GM21529 (cell line): ENCODE measurements around the gene SFT2D3.

Experiments used
- ATAC-seq: cut with Tn5 transposase; IDR thresholded peaks from one replicate; pipeline ENCODE4 v1.9.1; 2021; ENCODE audit not compliant: unreplicated experiment

SFT2D3 gene, protein sequence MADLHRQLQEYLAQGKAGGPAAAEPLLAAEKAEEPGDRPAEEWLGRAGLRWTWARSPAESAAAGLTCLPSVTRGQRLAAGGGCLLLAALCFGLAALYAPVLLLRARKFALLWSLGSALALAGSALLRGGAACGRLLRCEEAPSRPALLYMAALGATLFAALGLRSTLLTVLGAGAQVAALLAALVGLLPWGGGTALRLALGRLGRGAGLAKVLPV

DNA sequence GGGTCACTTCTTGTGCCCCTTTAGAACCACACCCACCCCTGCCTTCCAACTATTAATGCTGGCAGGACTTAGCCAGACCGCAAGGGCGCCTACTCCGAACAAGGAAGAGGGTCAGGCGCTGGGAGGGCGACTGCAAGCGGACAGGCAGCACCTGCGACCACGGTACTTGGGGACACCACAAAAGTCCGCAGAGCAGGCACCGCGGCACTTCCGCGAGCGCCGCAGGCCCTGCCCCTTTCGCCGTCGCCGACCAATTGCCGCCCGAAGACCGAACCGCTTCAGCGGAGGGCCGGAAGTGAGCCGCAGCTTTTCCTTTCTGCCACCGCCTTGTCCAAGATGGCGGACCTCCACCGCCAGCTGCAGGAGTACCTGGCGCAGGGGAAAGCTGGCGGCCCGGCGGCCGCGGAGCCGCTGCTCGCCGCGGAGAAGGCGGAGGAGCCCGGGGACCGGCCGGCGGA lies at the start of gene SFT2D3:
Gene SFT2D3 (plus strand): TSS at position 305 of the 458 bp plus-strand sequence. CDS start 32 bp downstream, at position 337.
- peak; percentile 65 for ATAC-seq

DNA sequence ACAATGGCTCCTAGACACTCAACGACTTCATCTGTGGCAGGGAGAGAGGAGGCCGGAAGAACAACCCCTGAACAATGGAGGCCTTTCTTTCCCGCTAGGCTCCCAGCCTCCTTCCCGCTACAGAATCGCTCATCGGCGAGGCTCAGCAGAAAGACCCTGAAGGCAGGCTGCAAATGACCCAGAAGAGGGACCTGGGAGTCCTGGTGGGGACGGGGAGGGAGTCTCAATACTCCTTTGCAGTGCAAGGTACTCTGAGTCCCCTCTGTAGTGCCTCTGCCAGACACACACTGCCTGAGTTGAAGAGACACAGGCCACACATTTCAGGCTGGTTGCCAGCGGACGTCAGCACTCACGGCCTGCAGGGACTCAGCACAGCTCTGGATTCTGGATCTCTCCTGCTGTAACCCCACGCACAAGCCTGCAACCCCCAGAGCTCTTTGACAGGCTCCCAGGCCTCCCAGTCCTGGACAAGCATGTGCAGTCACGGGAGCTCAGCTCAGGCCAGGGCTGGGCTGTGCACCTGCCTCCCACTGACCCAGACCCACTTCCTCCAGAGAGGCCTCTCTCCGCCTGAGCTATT lies 49.2 kb upstream of the SFT2D3 start:
- no peak for ATAC-seq

DNA sequence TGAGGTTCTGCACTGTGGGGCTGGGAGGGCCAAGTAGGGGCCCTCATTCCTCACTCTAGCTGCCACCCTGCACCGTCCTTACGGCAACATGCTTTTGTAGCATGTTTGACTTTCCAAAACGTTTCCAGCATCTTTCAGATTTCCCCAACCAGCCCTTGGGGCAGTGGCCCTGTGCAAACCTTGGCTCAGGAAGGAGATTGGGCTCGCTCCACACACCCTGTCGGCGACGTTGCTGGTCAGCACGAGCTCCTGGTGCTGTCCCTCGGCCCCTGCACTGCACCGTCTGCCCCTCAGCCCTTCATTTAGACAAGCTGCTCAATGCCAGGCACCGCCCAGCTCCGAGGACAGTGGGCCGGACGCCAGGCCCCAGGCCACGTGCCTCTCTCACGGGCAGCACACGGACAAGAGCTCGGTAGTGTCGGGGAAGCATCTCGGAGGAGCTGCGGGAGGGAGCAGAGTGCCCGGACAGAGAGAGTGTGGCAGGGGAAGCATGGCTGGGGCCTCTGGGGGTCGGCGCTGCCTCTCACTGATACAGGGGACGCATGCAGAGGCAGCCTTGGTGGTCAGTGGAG lies 48.4 kb upstream of the SFT2D3 start:
- ATAC-seq = no peak

DNA sequence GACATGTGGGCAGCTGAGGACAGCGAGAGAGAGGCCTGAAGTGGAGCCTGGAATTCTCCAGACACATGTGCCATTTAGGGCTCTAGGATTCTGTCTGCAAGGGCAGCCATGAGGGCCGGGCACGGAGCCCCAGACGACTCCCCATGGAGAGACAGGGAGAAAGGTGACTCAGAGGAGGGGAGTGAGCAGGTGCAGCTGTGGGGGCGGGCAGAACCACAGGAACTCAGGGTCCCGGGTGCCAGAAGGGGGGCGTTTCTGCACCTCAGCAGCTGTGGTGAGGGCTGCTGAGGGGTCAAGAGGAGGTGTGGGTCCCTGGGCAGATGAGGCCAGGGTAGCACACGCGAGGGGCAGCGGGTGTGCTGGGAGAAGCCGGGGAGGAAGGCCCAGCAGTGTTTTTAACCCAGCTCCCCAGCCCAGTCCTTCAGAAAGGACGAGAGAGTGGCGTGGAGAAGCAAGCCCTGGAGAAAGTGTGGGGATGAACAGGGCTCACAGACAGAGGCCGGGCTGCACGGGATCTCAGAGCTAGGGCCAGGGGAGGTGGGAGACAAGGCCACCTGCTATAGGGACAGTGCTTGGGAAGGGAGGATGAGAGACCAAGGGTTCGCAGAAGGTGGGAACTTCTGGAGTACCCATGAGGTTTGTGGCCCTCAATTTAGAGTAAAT lies 47.7 kb upstream of the SFT2D3 start:
- no peak for ATAC-seq

DNA sequence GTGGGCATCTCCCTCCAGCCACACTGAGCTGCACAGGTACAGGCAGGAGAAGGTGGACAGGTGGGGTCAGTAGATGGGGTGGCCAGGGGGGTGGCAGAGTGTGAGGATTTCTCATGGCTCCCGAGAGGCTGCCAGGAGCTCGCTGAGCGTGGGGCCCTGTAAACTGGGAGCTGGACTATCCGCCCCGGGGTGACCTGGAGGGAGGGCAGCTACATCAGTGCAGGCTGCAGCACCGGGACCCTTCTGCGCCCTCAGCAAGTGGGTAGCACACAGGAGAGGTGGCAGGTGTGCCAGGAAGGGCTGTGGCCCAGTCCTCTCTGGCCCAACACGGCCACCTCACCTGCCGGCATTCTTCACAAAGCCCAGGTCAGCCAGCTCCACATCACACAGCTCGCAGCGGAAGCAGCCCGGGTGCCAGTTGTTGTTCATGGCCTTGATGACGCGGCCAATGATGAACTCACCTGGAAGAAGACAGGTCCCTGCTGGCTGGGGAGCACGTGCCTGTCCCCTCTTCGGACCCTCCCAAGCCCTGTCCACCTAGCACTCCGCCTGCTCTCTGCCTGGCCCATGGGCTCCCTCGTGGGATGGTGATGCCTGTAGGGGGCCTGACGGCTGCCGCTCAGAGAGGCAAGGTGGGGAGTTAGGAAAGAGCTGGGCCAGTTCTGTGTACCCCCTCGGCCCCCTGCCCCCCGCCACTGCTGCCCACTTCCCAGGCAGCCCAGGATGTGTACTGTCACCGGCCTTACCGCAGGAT lies 47.0 kb upstream of the SFT2D3 start:
- no peak for ATAC-seq

DNA sequence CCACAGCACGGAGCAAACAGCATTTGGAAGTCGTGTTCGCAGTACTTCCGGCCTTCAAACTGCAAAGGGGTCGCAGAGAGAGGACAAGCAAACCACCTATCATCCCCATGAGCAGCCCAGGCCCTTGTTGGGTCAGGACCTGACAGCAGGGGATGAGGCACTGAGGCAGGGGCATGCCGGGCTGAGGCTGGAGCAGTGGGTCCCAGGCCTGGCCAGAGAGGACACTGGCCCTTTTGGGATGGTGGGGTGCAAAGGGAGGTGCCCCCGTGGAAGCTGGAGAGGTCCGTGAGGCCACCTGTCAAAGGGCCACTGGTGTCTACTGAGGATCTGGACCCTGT lies 46.5 kb upstream of the SFT2D3 start:
- no peak for ATAC-seq

DNA sequence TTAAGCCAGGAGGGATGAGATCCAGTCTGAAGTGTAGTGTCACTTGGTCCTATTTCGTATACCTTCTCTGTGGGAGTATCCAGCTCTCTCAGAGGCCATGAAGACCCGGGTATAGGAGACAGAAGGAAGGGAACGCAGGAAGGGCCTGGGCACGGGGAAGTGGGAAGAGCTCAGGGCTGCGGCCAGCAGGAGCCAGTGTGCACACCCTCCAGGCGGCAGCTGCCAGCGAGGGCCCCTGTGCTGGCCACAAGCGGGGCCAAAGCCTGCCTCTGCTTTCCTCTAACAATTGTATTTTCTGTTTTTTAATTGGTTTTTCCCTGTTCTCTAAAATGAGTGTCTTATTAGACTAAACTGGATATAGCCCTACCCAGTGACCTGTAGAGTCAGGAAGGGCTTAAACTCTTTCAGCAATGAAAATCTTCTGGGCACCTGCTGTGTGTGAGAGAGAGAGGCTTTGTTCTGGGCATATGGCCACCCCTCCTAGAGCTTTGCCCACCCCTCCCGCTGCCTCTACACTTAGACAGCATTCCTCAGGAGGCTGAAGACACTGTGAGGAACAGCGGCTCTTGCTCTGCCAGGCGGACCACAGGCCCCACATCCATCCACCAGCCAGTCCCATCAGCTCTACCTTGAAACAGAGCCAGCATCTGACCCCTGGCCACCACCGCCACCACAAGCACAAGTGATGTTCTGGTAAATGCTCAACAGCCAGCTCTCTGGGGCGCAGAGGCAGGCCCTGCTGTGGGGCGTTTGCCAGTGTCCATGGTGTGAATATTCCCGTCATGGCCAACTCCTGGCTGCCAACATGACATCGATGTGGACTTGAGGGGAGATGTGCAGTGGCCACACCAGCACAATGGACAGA lies 45.9 kb upstream of the SFT2D3 start:
- ATAC-seq = no peak

DNA sequence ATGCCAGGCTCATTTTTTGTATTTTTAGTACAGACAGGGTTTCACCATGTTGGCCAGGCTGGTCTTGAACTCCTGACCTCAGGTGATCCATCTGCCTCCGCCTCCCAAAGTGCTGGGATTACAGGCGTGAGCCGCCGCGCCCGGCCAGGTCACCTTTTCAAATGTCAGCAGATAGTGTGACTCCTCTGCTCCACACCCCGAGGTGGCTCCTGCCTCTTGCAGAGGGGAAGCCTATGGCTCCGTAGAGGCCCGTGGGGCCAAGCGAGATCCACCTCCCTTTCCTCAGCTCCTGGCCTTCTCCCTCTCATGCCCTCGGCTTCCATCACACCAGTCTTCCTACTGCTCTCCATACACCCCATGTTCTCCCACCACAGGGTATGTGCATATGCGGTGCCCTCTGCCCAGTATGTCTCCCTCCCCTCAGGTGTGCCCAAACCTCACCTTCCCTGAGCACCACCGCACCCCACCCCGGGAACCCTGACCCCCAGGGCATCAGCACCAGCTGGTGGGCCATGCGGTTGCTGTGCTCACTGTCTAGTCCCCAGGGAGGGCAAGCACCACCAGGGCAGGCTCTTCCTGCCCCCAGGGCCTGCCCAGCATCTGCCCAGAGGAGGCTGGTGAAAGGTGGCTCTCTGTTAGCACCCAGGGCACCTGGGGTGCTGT lies 44.6 kb upstream of the SFT2D3 start:
- ATAC-seq = no peak

DNA sequence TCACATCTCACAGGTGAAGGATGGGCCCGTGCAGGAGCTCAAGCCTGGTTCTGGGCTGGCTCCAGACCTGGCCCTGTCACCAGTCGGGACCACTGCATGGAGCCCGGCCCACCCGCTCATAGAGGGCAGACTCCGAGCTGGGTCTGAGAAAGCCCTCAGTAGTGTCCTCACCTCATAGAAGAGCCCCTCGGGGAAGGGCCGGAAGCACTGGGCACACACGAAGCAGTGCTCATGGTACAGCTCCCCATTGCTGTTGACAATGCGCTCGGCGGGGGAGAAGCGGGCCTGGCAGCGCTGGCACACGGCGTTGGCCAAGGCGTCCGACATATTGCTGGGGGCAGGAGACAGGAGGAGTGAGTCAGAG lies 44.1 kb upstream of the SFT2D3 start:
- no peak for ATAC-seq

DNA sequence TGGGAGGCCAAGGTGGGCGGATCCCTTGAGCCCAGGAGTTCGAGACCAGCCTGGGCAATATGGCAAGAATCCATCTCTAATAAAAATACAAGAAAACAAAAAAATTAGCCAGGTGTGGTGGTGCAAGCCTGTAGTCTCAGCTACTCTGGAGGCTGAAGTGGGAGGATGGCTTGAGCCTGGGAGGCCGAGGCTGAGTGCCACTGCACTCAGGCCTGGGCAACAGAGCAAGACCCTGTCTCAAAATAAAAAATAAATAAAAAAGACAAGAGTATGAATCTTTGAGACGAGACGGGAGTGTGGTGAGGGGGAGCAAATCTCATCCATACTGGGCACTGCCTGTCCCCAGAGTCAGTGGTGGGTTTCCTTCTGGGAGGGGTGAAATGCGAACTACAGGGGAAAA lies 43.2 kb upstream of the SFT2D3 start:
- no peak for ATAC-seq

DNA sequence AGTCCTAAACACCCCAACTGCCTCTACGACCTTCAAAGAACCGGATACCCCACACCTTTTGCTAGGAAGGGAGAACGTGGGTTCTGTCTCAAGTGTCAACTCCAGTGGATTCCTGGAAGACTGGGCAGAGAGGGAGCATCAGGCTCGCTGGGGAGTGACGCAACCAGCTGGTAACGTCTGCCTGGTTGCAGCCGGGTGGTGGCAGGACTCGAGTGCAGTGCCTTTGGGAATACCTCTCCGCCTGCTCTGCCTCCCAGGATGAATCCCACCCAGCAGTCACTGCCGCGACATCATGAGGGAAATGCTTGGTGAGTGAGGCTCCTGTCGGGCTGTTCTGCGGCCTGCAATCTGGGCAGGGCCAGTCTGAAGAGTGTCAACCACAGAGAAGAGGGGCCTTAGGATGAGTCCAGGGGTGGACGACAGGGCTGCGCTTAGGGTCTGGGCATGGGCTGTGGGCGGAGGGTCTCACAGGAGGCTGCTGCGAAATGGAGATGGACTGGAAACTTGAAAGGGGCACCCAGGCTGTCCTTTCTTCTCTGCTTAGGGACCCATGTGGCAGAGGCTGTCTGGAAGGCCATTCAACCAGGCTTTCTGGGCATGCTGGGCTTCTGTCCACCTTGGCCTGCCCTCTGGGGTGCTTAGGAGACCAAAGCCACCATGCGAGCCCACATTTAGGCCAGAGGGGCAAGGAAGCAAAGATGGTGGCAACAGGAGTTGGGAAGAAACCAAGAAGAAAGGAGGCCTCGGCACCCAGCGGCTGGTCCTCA lies 42.5 kb upstream of the SFT2D3 start:
- no peak for ATAC-seq

DNA sequence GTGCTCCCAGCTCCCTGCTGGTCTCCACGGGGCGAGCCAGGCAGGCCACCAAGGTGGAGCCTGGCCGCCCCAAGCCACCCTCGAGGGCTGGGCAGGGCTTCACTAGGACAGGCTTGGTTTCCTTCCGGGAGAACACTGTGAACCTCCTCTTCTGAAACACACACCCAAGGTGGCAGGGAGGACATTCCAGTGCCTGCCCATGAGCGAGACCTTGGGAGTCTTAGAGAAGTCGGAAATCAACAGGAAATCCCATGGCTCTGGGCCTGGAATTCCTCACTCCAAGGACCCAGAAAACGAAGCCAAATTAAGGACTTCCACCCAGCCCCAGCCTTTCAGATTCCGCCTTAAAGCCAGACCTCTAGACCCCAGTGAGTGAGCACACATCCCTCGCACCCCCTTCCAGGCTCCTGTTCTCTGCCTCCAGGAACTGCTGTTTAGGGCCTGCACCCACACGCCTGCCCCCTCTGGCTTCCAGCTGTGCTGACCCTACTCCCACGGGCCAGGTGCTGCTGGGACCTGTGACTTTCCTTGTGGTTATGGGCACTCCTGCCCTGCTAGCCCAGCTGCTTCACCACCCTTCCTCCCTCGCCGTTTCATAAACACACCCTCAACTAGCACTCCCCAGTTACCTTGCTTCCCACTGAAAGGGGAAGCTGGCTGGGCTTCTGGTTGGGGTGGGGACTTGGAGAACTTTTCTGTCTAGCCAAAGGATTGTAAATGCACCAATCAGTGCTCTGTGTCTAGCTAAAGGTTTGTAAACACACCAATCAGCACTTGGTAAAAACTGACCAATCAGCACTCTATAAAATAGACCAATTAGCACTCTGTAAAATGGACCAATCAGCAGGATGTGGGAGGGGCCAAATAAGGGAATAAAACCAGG lies 41.6 kb upstream of the SFT2D3 start:
- no peak for ATAC-seq

DNA sequence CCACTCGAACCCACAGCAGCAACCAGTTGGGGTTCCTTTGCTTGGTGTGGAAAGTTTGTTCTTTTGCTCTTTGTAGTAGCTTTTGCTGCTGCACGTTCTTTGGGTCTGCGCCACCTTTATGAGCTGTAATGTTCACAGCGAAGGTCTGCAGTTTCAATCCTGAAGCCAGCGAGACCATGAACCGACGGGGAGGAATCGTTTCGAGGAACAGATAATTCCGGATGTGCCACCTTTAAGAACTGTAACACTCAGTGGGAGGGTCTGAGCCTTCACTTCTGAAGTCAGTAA lies 41.1 kb upstream of the SFT2D3 start:
- ATAC-seq = no peak

DNA sequence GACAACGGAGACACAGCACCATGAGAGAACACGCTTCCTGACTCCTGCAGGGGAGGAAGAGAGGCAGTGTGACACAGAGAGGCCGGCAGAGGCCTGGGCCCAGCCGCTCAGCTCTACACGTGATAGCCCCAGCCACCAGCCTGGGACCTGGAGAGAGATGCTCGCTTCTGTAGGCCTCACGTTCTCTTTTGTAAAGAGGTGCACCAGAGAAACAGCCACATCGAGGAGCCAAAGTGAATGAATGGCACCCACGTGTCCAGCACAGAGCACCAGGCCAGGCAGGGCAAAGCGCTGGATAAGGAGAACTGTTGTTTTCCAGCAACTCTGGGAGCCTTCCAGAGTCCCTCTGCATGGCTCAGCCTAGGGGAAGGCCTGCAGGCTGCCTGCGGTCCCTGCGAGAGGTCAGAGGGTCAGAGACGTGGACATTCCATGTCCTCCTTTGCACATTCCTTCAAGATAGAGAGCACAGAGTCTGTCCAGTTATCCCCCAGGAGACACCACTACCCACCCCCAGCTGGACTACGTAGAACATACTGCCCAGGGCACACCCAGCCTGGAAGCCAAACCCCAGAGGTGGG lies 40.1 kb upstream of the SFT2D3 start:
- no peak for ATAC-seq

DNA sequence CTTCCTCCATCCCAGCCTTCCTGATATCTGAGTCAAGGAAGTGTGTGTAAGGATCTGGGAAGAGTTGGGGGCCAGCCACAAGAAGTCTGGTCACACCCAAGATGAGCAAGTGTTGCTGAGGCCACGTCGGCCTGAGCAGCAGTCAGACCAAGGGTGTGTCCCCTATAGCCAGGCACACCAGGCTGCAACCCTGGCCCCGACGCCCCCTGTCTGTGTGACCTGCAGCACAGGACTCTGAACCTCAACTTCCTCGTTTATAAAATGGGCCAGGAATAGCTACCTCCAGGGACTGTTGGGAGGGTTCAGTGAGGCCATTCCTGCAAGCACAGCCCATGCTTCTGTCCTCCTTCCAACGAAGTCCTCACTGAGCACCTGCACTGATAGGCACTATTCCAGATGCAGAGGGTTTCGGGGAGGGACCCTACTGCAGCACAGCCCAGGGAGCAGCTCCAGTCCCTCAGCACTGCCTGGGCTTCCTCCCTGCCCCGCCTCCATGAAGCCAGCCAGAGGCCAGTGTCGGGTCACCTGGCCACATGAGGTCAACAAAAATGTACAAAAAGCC lies 39.3 kb upstream of the SFT2D3 start:
- no peak for ATAC-seq

DNA sequence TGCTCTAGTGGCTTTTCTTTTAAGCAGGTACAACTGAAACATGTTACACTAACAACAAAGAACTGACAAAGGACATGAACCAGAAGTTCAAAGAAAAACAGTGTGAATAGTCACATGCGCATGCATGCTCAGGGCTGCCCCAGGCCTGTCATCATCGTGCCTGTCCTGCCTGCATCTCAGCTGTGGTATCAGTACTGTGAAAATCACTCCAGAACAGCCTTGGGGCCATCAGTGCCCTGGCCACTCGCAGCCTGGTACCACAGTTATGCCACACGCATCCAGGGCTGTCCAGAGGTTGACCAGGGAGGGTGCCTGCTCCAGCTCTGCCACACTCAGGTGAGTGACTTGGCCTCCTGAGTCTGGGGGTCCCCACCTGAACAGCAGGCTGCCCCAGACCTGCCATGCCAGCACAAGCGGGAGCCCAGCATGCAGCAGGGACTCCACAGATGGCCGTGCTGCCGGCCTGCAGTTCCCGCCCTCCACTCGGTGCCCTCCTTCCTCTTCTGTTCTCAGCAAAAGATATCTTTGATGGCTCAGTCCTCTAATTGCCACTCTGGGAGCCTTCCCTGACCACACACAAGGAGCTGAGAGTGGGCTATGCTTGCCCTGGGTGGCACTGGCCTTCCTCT lies 38.2 kb upstream of the SFT2D3 start:
- ATAC-seq = no peak

DNA sequence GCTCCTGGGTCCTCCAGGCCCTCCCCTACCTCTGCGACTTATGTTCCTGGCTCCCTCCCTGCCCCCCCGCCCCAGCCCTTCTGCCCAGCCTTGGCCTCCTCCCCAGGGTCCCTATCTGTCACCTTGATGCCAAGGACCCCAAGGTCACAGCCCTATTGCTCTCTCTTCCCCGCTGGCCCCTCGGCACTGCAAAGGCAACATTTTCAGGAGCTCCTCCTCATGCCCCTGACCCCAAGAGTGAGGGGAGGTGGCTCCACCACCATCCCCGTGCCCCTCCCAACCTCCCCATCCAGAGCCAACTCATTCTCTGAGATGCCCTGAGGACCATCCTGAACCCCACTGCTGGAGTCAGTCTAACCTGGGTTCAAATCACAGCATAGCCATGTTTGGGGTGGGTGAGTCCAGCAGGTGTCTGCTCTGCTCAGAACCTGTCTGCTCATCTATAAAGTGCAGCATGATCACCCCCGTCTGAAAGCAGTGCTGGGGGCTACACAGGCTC lies 37.7 kb upstream of the SFT2D3 start:
- ATAC-seq = no peak
